Breast epithelium (tissue), 4 donors: Measurements from ENCODE around the gene SFTA2. TPM values are rescaled to one million over a fixed set of nuclear protein-coding genes. Genes with fewer than 3 reads are reported as not detected.

Source experiments
- DNase-seq, 2 donors: peaks; one replicate each; pipeline ENCODE4 v3.0.0-alpha.2; 2019; ENCODE audit warnings: low spot score in 2 of 2
- H3K27ac ChIP-seq, 2 donors: fragments of 200-600 bp; sonication (generic) in 1 of 2; one replicate each; pipeline ENCODE4 v1.5.1; 2016 to 2019; ENCODE audit warnings: mild to moderate bottlenecking in 1 of 2
- H3K27me3 ChIP-seq, 2 donors: fragments of 200-600 bp; sonication (generic) in 1 of 2; one replicate each; pipeline versions ENCODE4 v1.5.1 to v1.6.0; 2017 to 2019; ENCODE audit warnings: control low read depth in 1 of 2, mild to moderate bottlenecking in 1 of 2
- H3K36me3 ChIP-seq: fragments of 200-600 bp; one replicate; pipeline ENCODE4 v1.5.1; 2019
- H3K4me1 ChIP-seq, 2 donors: fragments of 200-600 bp; sonication (generic); one replicate each; pipeline ENCODE4 v1.5.1; 2016 to 2019; ENCODE audit warnings: control low read depth in 1 of 2
- H3K4me3 ChIP-seq, 3 donors: fragments of 200-600 bp; sonication (generic); 1 replicate in 2 of 3; 2 replicates in 1 of 3; pipeline ENCODE4 v1.5.1; 2016 to 2019; ENCODE audit warnings: mild to moderate bottlenecking in 3 of 3, moderate library complexity in 2 of 3
- H3K9me3 ChIP-seq, 2 donors: fragments of 200-600 bp; sonication (generic) in 1 of 2; one replicate each; pipeline ENCODE4 v1.5.1; 2016 to 2019; ENCODE audit warnings: control low read depth in 1 of 2
- POLR2A ChIP-seq: fragments of 450-650 bp; IDR thresholded peaks from one replicate; pipeline ENCODE4 v1.6.1; 2016; ENCODE audit warnings: antibody characterized with exemption, mild to moderate bottlenecking, moderate library complexity
- POLR2AphosphoS5 ChIP-seq, 3 donors: sonication (generic); formaldehyde crosslinking; IDR thresholded peaks; one replicate each; pipeline ENCODE4 v1.6.1; 2017; ENCODE audit warnings: antibody characterized with exemption in 3 of 3
- intact Hi-C: fragments of 100-400 bp; cut with DNase I; formaldehyde crosslinking; loops from one replicate; pipeline ENCODE4 v1.15.1; 2023; ENCODE audit warnings: low total_unique reads
- total RNA-seq, 3 donors: library from RNA; depleted of rRNA; stranded (reverse); fragments of >200 nt; gene quantifications; one replicate each; pipeline ENCODE4 v1.1.0, GENCODE V29; 2016
- TF ChIP-seq, protein P1 (sequence below), 3 donors: fragments of 450-650 bp; IDR thresholded peaks; one replicate each; pipeline ENCODE4 v1.5.1; 2016 to 2017; ENCODE audit warnings: antibody characterized with exemption in 3 of 3, mild to moderate bottlenecking in 3 of 3, moderate library complexity in 3 of 3

SFTA2 gene
- total RNA-seq, result not detected

DNA sequence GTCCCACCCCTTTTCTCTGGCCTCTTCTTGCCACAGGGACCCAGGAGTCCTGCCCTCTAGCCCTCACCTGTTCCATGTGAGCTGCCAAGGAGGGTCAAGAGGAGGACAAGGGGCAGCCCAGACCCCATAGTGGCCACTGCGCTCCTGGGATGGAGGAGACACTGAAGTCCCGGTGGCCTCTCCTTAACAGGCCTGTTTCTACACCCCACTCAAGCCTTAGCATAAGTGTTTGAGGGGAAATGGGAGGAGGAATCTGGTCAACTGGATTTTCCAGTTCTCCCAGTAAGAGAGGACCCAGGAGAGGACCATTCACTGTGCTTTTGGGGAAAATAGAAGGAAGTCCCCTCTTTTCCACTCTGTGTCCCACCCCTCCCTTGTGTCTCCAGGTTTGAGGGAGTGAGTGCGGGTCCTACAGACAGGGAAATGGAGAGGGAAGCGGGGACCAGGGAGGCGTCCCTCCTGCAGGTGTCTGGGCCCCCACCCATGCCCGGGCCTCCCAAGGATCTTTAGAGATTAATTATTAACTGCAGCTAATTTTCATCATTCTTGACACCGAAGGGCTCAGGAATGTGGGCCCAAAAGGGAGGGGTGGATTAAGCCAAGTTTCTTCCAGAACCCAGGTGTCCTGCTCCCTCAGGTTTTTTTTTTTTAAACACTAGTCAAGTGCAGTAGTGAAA is at the start of gene SFTA2:
Gene SFTA2, minus strand, starts transcription at position 202 of the 677 bp plus-strand sequence. Its CDS starts 74 bp downstream, at position 128.
- Histone ChIP-seq H3K9me3 (peaks cover 0 to 7% of the 10 kb centered on the region in 2 donors), H3K4me1 (no peaks in the 10 kb centered on the region), H3K27me3 (no peaks in the 10 kb centered on the region), H3K36me3 (no peaks in the 10 kb centered on the region), H3K27ac (no peak within 1 kb of the TSS), H3K4me3 (no peak within 1 kb of the TSS)
- intact Hi-C loops, result no loop called here
- DNase-seq, result no peak
- TF ChIP-seq POLR2A (no peak), POLR2AphosphoS5 (IDR thresholded peaks at IDR 0.05) (no peak)
- TF ChIP-seq, protein P1, sequence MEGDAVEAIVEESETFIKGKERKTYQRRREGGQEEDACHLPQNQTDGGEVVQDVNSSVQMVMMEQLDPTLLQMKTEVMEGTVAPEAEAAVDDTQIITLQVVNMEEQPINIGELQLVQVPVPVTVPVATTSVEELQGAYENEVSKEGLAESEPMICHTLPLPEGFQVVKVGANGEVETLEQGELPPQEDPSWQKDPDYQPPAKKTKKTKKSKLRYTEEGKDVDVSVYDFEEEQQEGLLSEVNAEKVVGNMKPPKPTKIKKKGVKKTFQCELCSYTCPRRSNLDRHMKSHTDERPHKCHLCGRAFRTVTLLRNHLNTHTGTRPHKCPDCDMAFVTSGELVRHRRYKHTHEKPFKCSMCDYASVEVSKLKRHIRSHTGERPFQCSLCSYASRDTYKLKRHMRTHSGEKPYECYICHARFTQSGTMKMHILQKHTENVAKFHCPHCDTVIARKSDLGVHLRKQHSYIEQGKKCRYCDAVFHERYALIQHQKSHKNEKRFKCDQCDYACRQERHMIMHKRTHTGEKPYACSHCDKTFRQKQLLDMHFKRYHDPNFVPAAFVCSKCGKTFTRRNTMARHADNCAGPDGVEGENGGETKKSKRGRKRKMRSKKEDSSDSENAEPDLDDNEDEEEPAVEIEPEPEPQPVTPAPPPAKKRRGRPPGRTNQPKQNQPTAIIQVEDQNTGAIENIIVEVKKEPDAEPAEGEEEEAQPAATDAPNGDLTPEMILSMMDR (IDR thresholded peaks at IDR 0.05), result no peak

DNA sequence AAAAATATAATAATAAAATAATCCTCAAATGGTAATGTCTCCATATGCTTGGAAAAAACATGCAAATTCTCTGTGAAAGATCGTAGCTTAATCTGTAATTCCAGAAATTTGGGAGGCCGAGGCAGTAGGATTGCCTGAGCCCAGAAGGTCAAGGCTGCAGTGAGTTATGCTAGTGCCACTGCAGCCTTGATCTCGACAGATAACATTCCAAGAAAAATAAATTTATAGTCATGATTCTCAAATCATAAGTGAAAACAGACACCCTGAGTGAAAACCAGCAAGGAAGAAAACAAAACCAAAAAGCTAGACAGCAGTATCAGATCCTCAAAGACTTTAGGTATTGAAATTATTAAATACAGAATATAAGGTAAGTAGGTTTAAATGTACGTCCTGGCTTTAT is 47.7 kb upstream of the SFTA2 start:
- Histone ChIP-seq H3K27me3 (no peaks in the 10 kb centered on the region), H3K4me3 (no peak overlapping the region), H3K36me3 (no peaks in the 10 kb centered on the region), H3K9me3 (no peaks in the 10 kb centered on the region), H3K4me1 (no peaks in the 10 kb centered on the region), H3K27ac (no peak overlapping the region)
- intact Hi-C loops, result no loop called here
- TF ChIP-seq, protein P1 (IDR thresholded peaks at IDR 0.05), result no peak
- TF ChIP-seq POLR2A (no peak), POLR2AphosphoS5 (IDR thresholded peaks at IDR 0.05) (no peak)
- no peak for DNase-seq

DNA sequence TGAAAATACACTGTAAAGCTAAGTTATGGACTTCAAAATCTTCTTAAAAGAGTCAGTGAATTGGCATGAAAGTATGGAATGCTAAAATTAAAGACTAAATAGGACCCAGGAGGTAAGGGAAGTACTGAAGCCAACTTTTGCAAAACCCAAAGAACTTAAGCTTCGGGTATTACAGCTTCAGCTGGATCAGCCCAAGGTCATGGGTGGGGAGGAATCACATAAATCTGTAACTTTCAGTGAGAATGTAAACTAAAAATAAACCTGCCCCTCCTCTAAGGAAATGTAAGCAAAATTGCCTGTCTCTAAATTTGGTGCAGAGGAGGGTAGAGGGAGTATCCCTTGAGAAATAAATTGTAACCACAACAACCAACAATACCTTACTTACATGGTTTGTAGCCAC is 47.2 kb upstream of the SFTA2 start:
- Histone ChIP-seq H3K27me3 (no peaks in the 10 kb centered on the region), H3K27ac (no peak overlapping the region), H3K4me1 (no peaks in the 10 kb centered on the region), H3K36me3 (no peaks in the 10 kb centered on the region), H3K9me3 (no peaks in the 10 kb centered on the region), H3K4me3 (no peak overlapping the region)
- DNase-seq, result no peak
- intact Hi-C loops, result no loop called here
- TF ChIP-seq, protein P1 (IDR thresholded peaks at IDR 0.05), result no peak
- TF ChIP-seq POLR2AphosphoS5 (IDR thresholded peaks at IDR 0.05) (no peak), POLR2A (no peak)

DNA sequence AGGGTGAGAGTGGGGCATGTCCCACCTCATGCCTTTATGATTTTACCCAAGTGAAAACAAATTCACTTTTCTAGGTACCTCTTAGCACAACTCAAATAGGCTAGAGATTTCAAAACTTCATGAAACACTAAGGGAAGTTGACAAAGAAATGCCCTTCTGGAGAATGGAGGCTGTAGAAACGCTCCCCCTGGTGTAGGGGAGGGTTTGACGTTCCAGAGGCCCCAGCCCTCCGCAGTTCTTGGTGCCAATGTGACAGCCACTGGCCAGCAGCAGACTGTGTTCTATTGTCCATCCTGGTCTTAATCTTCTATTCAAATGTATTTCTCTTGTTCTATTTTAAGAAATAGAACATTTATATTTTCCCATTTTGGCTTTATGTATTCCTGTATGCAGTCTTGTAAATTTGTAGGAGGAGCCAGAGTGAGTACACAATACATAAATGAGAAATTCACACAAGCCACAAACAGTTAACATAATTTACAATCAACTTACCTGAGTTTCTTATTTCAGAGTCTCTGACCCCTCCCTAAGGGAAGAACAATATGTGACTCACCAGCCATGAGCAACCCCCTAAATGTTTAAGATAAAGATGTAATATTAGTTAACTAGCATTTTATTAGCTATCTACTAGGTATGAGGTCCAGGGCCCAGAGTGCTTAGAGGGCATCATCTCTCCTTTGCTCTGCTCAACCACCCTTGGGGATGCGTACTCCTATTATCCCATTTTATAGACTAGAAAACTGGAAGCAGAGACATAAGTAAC is 42.7 kb upstream of the SFTA2 start:
- Histone ChIP-seq H3K9me3 (no peaks in the 10 kb centered on the region), H3K4me3 (no peak overlapping the region), H3K27me3 (no peaks in the 10 kb centered on the region), H3K4me1 (no peaks in the 10 kb centered on the region), H3K36me3 (no peaks in the 10 kb centered on the region), H3K27ac (no peak overlapping the region)
- intact Hi-C loops, result no loop called here
- TF ChIP-seq POLR2AphosphoS5 (IDR thresholded peaks at IDR 0.05) (no peak), POLR2A (no peak)
- TF ChIP-seq, protein P1 (IDR thresholded peaks at IDR 0.05), result no peak
- no peak for DNase-seq

DNA sequence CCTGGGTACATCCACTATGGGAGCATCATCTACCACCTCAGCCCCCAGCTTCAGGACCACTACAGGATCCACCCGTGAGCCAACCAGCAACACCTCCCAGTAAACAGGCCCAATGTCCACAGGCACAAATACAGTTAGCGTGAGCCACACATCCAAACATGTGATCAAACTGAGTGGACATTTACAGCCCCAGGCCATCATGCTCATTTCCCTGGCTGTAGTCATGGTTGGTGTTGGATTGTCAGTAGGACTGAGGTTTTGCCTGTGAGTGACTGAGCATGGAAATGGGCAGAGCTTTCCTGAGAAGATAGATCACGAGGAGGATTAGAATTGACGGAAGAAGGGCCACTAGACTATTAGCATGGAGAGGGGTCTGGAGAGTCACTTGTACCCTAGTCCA is 40.8 kb upstream of the SFTA2 start:
- no peak for DNase-seq
- intact Hi-C loops, result no loop called here
- TF ChIP-seq POLR2AphosphoS5 (IDR thresholded peaks at IDR 0.05), result no peak
- TF ChIP-seq, protein P1 (IDR thresholded peaks at IDR 0.05), result no peak
- no peak for TF ChIP-seq POLR2A
- Histone ChIP-seq H3K4me1 (no peaks in the 10 kb centered on the region), H3K4me3 (no peak overlapping the region), H3K36me3 (no peaks in the 10 kb centered on the region), H3K27me3 (no peaks in the 10 kb centered on the region), H3K9me3 (no peaks in the 10 kb centered on the region), H3K27ac (no peak overlapping the region)
